ENCODE data around the gene DOCK8.

- no peak for TF ChIP-seq CTCF (IDR thresholded peaks at IDR 0.05)
- no peak for TF ChIP-seq POLR2A (IDR thresholded peaks at IDR 0.05)
Observed at GRCh38 chr9:303502-303901, 88.8 kb downstream of the DOCK8 start.
